WERI-Rb-1 (cell line): ENCODE results near the gene CD93.

ENCODE experiments used
- DNase-seq: peaks from one replicate; pipeline ENCODE4 v3.0.0-alpha.2; 2020
- H3K27ac ChIP-seq: fragments of 250-450 bp; sonication (Bioruptor Pico); 2 replicates; pipeline ENCODE4 v1.5.1; 2020; ENCODE audit warnings: mild to moderate bottlenecking, moderate library complexity
- H3K27me3 ChIP-seq: fragments of 250-450 bp; sonication (Bioruptor Pico); 2 replicates; pipeline ENCODE4 v1.5.1; 2021; ENCODE audit warnings: mild to moderate bottlenecking, low read depth, moderate library complexity; ENCODE audit not compliant: insufficient read depth, severe bottlenecking
- H3K36me3 ChIP-seq: fragments of 250-450 bp; sonication (Bioruptor Pico); 2 replicates; pipeline ENCODE4 v1.5.1; 2020; ENCODE audit warnings: mild to moderate bottlenecking, moderate library complexity
- H3K4me3 ChIP-seq: 2 replicates; pipeline ENCODE4 v1.5.1; 2011; ENCODE audit warnings: low read depth, mild to moderate bottlenecking, control low read depth, low read length
- H3K9me3 ChIP-seq: fragments of 250-450 bp; sonication (Bioruptor Pico); 2 replicates; pipeline ENCODE4 v1.5.1; 2021; ENCODE audit warnings: mild to moderate bottlenecking, moderate library complexity; ENCODE audit not compliant: severe bottlenecking
- CTCF ChIP-seq: IDR thresholded peaks from 2 replicates; pipeline ENCODE4 v1.5.1; 2011; ENCODE audit warnings: low read depth, mild to moderate bottlenecking, control low read depth, inconsistent platforms, low read length

The CD93 gene

DNA sequence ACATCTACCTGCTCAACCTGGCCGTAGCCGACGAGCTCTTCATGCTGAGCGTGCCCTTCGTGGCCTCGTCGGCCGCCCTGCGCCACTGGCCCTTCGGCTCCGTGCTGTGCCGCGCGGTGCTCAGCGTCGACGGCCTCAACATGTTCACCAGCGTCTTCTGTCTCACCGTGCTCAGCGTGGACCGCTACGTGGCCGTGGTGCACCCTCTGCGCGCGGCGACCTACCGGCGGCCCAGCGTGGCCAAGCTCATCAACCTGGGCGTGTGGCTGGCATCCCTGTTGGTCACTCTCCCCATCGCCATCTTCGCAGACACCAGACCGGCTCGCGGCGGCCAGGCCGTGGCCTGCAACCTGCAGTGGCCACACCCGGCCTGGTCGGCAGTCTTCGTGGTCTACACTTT, 50.4 kb downstream of the CD93 start:
- no peak for TF ChIP-seq CTCF
- no peak overlapping the region for H3K27ac ChIP-seq
- H3K36me3 ChIP-seq = no peaks in the 10 kb centered on the region
- DNase-seq = no peak
- H3K9me3 ChIP-seq = no peaks in the 10 kb centered on the region
- peaks cover 97% of the 10 kb centered on the region for H3K27me3 ChIP-seq
- no peak overlapping the region for H3K4me3 ChIP-seq

DNA sequence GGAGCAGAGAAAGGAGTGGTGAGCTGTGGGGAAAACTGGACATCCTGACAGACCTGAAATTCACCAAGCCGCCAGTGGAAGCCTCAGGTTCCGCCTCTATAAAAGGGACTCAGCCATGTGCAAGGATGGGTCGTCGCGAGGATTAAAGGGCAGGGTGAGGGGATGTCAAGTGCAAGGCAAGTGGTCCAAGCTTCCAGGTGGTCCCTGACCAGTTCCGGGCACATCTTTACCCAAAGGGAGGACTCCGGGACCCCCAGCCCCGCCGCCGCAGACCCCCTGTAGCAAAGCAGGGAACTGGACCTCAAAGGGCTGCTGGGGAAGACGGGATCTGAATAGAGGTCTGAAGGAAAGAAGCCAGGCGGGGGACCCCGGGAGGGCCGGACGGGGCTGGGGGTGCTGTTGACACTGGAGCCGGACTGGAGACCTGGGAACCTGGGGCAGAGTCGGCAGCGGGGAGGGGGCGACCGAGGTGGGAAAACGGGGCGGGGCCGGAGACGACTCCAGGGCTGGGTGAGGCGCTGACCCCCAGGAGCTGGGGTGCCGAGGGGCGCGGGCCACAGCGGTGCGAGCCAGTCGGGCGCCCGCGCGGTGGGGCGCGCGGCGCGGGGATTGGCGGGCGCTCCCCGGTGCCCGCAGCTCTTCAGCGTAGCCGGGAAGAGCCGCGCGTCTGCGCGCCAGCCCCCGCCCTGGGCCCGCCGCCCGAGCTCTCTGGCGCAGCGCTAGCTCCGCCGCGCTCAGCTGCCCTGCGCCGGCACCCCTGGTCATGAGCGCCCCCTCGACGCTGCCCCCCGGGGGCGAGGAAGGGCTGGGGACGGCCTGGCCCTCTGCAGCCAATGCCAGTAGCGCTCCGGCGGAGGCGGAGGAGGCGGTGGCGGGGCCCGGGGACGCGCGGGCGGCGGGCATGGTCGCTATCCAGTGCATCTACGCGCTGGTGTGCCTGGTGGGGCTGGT, 51.1 kb downstream of the CD93 start, which contains the start of gene SSTR4:
TSS of gene SSTR4 (plus strand) at position 592 of the 951 bp plus-strand sequence. CDS start at position 764, 172 bp downstream.
- Histone ChIP-seq H3K27me3 (peaks cover 97% of the 10 kb centered on the region), H3K36me3 (no peaks in the 10 kb centered on the region), H3K27ac (no peak within 1 kb of the TSS), H3K9me3 (no peaks in the 10 kb centered on the region), H3K4me3 (no peak within 1 kb of the TSS)
- TF ChIP-seq CTCF = no peak
- no peak for DNase-seq

DNA sequence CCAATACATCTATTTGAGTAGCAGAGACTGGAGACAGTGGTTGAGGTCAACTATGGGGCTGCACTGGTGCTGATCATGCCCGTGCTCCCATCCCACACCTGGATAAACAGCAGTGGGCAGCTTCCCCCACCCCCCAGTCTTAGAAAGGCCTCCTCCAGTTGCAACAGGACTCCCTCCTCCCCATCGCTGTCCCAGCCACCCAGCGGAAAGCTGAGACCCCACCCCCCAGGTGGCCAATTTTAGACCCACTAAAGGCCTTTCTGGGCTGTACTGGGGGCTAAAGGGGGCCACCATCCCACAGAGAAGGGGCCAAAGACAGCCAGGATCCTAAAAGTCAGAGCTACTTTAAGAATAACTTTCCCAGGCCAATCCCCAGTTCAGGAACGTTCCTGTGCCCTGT, 52.2 kb downstream of the CD93 start:
- H3K27me3 ChIP-seq = peaks cover 94% of the 10 kb centered on the region
- DNase-seq = no peak
- no peaks in the 10 kb centered on the region for H3K9me3 ChIP-seq
- H3K27ac ChIP-seq = no peak overlapping the region
- H3K36me3 ChIP-seq = no peaks in the 10 kb centered on the region
- no peak for TF ChIP-seq CTCF
- no peak overlapping the region for H3K4me3 ChIP-seq

DNA sequence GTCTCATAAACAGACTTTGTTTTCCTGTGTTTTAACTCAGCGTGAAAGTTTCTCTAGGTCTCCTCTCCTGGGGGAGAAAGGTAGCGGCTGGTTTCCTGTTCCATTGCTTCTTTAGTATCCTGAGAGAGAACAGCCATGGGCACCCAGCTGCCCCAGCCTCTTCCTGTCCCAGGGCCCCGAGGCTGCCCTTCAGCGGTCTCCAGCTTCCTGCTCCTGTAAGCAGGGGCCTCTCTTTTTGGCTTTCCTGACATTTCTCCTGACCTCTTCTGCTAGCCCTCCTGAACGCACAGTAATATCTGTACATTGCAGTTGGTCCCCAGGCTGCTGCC, 53.4 kb downstream of the CD93 start:
- Histone ChIP-seq H3K27me3 (peaks cover 94% of the 10 kb centered on the region), H3K9me3 (no peaks in the 10 kb centered on the region), H3K4me3 (no peak overlapping the region), H3K36me3 (no peaks in the 10 kb centered on the region), H3K27ac (no peak overlapping the region)
- TF ChIP-seq CTCF = no peak
- no peak for DNase-seq

DNA sequence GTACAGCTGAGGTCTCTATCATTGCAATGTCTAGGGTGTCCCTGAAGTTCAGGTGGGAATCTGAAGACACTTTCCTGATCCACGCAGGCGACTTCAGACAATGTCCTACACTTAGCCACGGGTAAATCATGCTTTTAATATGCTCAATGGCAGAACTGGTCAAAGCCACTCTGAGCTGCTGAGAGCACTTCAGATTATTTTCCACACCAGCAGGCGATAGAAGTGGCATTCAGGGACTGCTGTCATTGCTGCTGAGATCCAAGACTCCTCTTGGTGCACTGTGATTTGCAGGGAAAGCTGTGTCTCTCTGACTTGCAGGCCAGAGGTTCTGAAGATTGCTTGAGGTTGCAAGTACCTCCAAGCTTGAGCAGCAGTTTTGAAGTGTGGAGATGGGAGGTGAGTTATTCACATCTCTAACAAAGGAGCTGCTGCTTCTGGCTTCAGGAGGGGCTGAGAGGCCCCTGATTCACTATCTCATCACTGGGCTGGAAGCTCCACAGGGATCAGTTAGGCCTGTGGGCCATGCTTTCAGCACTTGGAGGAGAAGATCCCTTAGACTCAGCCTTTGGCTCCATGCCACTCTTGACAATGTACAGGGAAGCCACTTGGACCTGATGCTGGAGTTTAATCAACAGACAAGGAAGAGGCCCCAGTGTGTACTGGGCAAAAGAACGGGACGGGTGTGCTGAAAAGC, 53.9 kb downstream of the CD93 start:
- Histone ChIP-seq H3K27ac (no peak overlapping the region), H3K4me3 (no peak overlapping the region), H3K36me3 (no peaks in the 10 kb centered on the region), H3K27me3 (peaks cover 94% of the 10 kb centered on the region), H3K9me3 (no peaks in the 10 kb centered on the region)
- no peak for DNase-seq
- no peak for TF ChIP-seq CTCF
